Mesenchymal stem cell (in vitro differentiated cells and primary cell): ENCODE results near the gene KLF16.

ENCODE experiments used
- DNase-seq: peaks from one replicate; pipeline ENCODE4 v3.0.0-alpha.2; 2013
- H2AFZ ChIP-seq: one replicate; pipeline ENCODE4 v1.6.1; 2013; ENCODE audit warnings: low read depth, mild to moderate bottlenecking, control low read depth, inconsistent platforms, low read length, moderate library complexity
- H2AK5ac ChIP-seq: 2 replicates; pipeline ENCODE4 v1.6.1; 2013; ENCODE audit warnings: low read length, moderate library complexity, mild to moderate bottlenecking, inconsistent platforms; ENCODE audit not compliant: severe bottlenecking
- H2BK120ac ChIP-seq: one replicate; pipeline ENCODE4 v1.6.1; 2013; ENCODE audit warnings: low read depth, mild to moderate bottlenecking, inconsistent platforms, low read length, moderate library complexity
- H2BK12ac ChIP-seq, 2 experiments: one replicate each; pipeline ENCODE4 v1.6.1; 2013; ENCODE audit warnings: inconsistent platforms in 2 of 2, low read length in 2 of 2, mild to moderate bottlenecking in 2 of 2, moderate library complexity in 2 of 2, control low read depth in 1 of 2
- H2BK15ac ChIP-seq: one replicate; pipeline ENCODE4 v1.6.1; 2013; ENCODE audit warnings: mild to moderate bottlenecking, low read depth, inconsistent platforms; ENCODE audit not compliant: poor library complexity, severe bottlenecking
- H2BK5ac ChIP-seq: 2 replicates; pipeline ENCODE4 v1.6.1; 2013; ENCODE audit warnings: low read depth, mild to moderate bottlenecking, low read length, control low read depth, inconsistent platforms; ENCODE audit not compliant: poor library complexity, severe bottlenecking
- H3K14ac ChIP-seq, 2 experiments: one replicate each; pipeline ENCODE4 v1.6.1; 2013; ENCODE audit warnings: inconsistent platforms in 2 of 2, low read length in 2 of 2, control low read depth in 1 of 2, mild to moderate bottlenecking in 1 of 2, moderate library complexity in 1 of 2
- H3K18ac ChIP-seq, 2 experiments: one replicate each; pipeline ENCODE4 v1.6.1; 2013; ENCODE audit warnings: inconsistent platforms in 2 of 2, low read length in 2 of 2, control low read depth in 1 of 2, low read depth in 1 of 2, mild to moderate bottlenecking in 1 of 2
- H3K23ac ChIP-seq, 2 experiments: one replicate each; pipeline ENCODE4 v1.6.1; 2013; ENCODE audit warnings: inconsistent platforms in 2 of 2, low read length in 2 of 2, mild to moderate bottlenecking in 2 of 2, moderate library complexity in 2 of 2, control low read depth in 1 of 2
- H3K27ac ChIP-seq: 2 replicates; pipeline ENCODE4 v1.5.1; 2013; ENCODE audit warnings: mild to moderate bottlenecking, moderate library complexity, low read length, control low read depth, inconsistent platforms; ENCODE audit not compliant: poor library complexity, severe bottlenecking
- H3K27me3 ChIP-seq, 2 experiments: 2 replicates each; pipeline versions ENCODE4 v1.6.1 to v1.7.0; 2013; ENCODE audit warnings: low read length in 2 of 2, mild to moderate bottlenecking in 2 of 2, moderate library complexity in 2 of 2, control low read depth in 1 of 2, inconsistent platforms in 1 of 2; ENCODE audit not compliant: control insufficient read depth in 1 of 2, insufficient read depth in 1 of 2
- H3K36me3 ChIP-seq, 2 experiments: 2 replicates each; pipeline versions ENCODE4 v1.6.1 to v1.7.0; 2013; ENCODE audit warnings: low read length in 2 of 2, control low read depth in 1 of 2, inconsistent platforms in 1 of 2, low read depth in 1 of 2, mild to moderate bottlenecking in 1 of 2; ENCODE audit not compliant: insufficient read depth in 2 of 2, control insufficient read depth in 1 of 2
- H3K4ac ChIP-seq, 2 experiments: one replicate each; pipeline ENCODE4 v1.6.1; 2013; ENCODE audit warnings: inconsistent platforms in 2 of 2, low read length in 2 of 2, mild to moderate bottlenecking in 2 of 2, moderate library complexity in 2 of 2, control low read depth in 1 of 2, low read depth in 1 of 2
- H3K4me1 ChIP-seq: 2 replicates; pipeline ENCODE4 v1.6.1; 2013; ENCODE audit warnings: low read depth, low read length, control low read depth; ENCODE audit not compliant: control insufficient read depth, insufficient read depth
- H3K4me2 ChIP-seq: 2 replicates; pipeline ENCODE4 v1.6.1; 2013; ENCODE audit warnings: low read length, mild to moderate bottlenecking, inconsistent platforms; ENCODE audit not compliant: poor library complexity, severe bottlenecking
- H3K4me3 ChIP-seq, 2 experiments: 2 replicates each; pipeline versions ENCODE4 v1.5.1 to v1.7.0; 2013; ENCODE audit warnings: low read length in 2 of 2, mild to moderate bottlenecking in 2 of 2, control low read depth in 1 of 2, low read depth in 1 of 2; ENCODE audit not compliant: insufficient read depth in 1 of 2
- H3K79me1 ChIP-seq: replicated peaks from 2 replicates; pipeline ENCODE4 v1.6.1; 2013; ENCODE audit warnings: mild to moderate bottlenecking, control low read depth, low read length, inconsistent platforms; ENCODE audit not compliant: poor library complexity, severe bottlenecking
- H3K9ac ChIP-seq: 2 replicates; pipeline ENCODE4 v1.7.0; 2013; ENCODE audit warnings: mild to moderate bottlenecking, low read length, moderate library complexity
- H3K9me3 ChIP-seq: 2 replicates; pipeline ENCODE4 v1.7.0; 2013; ENCODE audit warnings: mild to moderate bottlenecking, low read length; ENCODE audit not compliant: control insufficient read depth
- H4K8ac ChIP-seq: one replicate; pipeline ENCODE4 v1.6.1; 2013; ENCODE audit warnings: inconsistent platforms, mild to moderate bottlenecking, low read length, moderate library complexity
- H4K91ac ChIP-seq: one replicate; pipeline ENCODE4 v1.6.1; 2013; ENCODE audit warnings: mild to moderate bottlenecking, low read length, inconsistent platforms
- WGBS: methylation state at CpG from one replicate; pipeline ENCODE4 v1.1.7; 2013; ENCODE audit warnings: mixed read lengths; 5-methylcytosine and 5-hydroxymethylcytosine counted together

KLF16 gene

GRCh38 chr19:1850809-1851653, 12.3 kb downstream of the KLF16 start:
- no peak overlapping the region for H2BK120ac ChIP-seq

GRCh38 chr19:1849886-1850398, 13.4 kb downstream of the KLF16 start:
- peaks cover 4 to 46% of the 10 kb centered on the region in 2 experiments for H3K36me3 ChIP-seq
- no peak for DNase-seq
- H3K4me3 ChIP-seq, result no peak overlapping the region
- no peak overlapping the region for H3K18ac ChIP-seq
- H2BK5ac ChIP-seq, result no peak overlapping the region
- no peak overlapping the region for H2BK15ac ChIP-seq
- WGBS, result 87% methylated on average over 9 of the region's 10 CpGs
- H3K4me2 ChIP-seq, result no peak overlapping the region
- peaks cover 25% of the 10 kb centered on the region for H3K79me1 ChIP-seq
- H2AK5ac ChIP-seq, result no peak overlapping the region
- no peak overlapping the region for H3K23ac ChIP-seq
- H3K4ac ChIP-seq, result no peak overlapping the region
- no peak overlapping the region for H3K27ac ChIP-seq
- no peak overlapping the region for H2BK120ac ChIP-seq
- peaks cover 41% of the 10 kb centered on the region for H3K4me1 ChIP-seq
- H4K8ac ChIP-seq, result no peak overlapping the region
- H3K9me3 ChIP-seq, result no peaks in the 10 kb centered on the region
- no peak overlapping the region for H3K14ac ChIP-seq
- H4K91ac ChIP-seq, result no peak overlapping the region
- no peaks in the 10 kb centered on the region for H3K27me3 ChIP-seq
- no peak overlapping the region for H3K9ac ChIP-seq
- H2BK12ac ChIP-seq, result no peak overlapping the region
- H2AFZ ChIP-seq, result no peak overlapping the region

More at GRCh38 chr19:1850809-1851653, 12.3 kb downstream of the KLF16 start:
- Histone ChIP-seq H2BK5ac (no peak overlapping the region), H3K4me3 (no peak overlapping the region), H3K79me1 (peaks cover 25% of the 10 kb centered on the region), H2BK12ac (no peak overlapping the region), H3K18ac (no peak overlapping the region), H3K27ac (no peak overlapping the region), H3K9ac (no peak overlapping the region), H2BK15ac (no peak overlapping the region), H3K36me3 (peaks cover 4 to 36% of the 10 kb centered on the region in 2 experiments), H3K4me1 (peaks cover 41% of the 10 kb centered on the region), H3K27me3 (no peaks in the 10 kb centered on the region), H3K23ac (no peak overlapping the region), H2AK5ac (no peak overlapping the region), H4K91ac (no peak overlapping the region), H4K8ac (no peak overlapping the region), H3K9me3 (no peaks in the 10 kb centered on the region), H2AFZ (no peak overlapping the region), H3K4ac (no peak overlapping the region), H3K4me2 (no peak overlapping the region), H3K14ac (no peak overlapping the region)
- DNase-seq, result no peak
- WGBS, result 94% methylated on average over 31 of the region's 31 CpGs

GRCh38 chr19:1849132-1849474, 14.3 kb downstream of the KLF16 start:
- no peak overlapping the region for H3K4me3 ChIP-seq
- no peak overlapping the region for H2BK15ac ChIP-seq
- peaks cover 36% of the 10 kb centered on the region for H3K4me1 ChIP-seq
- peaks cover 4 to 48% of the 10 kb centered on the region in 2 experiments for H3K36me3 ChIP-seq
- no peak overlapping the region for H3K14ac ChIP-seq
- no peak overlapping the region for H3K23ac ChIP-seq
- no peak overlapping the region for H2AFZ ChIP-seq
- H3K4me2 ChIP-seq, result no peak overlapping the region
- H2AK5ac ChIP-seq, result peak overlapping the region; percentile 49
- no peaks in the 10 kb centered on the region for H3K9me3 ChIP-seq
- H2BK5ac ChIP-seq, result no peak overlapping the region
- no peak for DNase-seq
- H3K4ac ChIP-seq, result no peak overlapping the region
- H2BK120ac ChIP-seq, result no peak overlapping the region
- H3K79me1 ChIP-seq, result peaks cover 24% of the 10 kb centered on the region
- WGBS, result 70% methylated on average over 5 of the region's 5 CpGs
- no peak overlapping the region for H3K18ac ChIP-seq
- H3K27me3 ChIP-seq, result no peaks in the 10 kb centered on the region
- H2BK12ac ChIP-seq, result no peak overlapping the region
- H3K9ac ChIP-seq, result no peak overlapping the region
- no peak overlapping the region for H4K8ac ChIP-seq
- no peak overlapping the region for H3K27ac ChIP-seq
- H4K91ac ChIP-seq, result no peak overlapping the region

- H3K18ac ChIP-seq, result peak within 1 kb of the TSS; percentile 92 to 100
- H3K9ac ChIP-seq, result peak within 1 kb of the TSS; percentile 99
- H2BK15ac ChIP-seq, result peak within 1 kb of the TSS; percentile 81
- H3K4me1 ChIP-seq, result peaks cover 33% of the 10 kb centered on the region
- H3K23ac ChIP-seq, result peak within 1 kb of the TSS in 1 of 2 experiments; percentile 20
- peak within 1 kb of the TSS; percentile 99 for H4K8ac ChIP-seq
- peak within 1 kb of the TSS; percentile 82 for H3K4me2 ChIP-seq
- H4K91ac ChIP-seq, result peak within 1 kb of the TSS; percentile 98
- H2BK12ac ChIP-seq, result no peak within 1 kb of the TSS
- peak within 1 kb of the TSS in 1 of 2 experiments; percentile 89 for H3K14ac ChIP-seq
- peak; percentile 94 for DNase-seq
- H3K4ac ChIP-seq, result peak within 1 kb of the TSS; percentile 88 to 98
- H3K4me3 ChIP-seq, result peak within 1 kb of the TSS; percentile 77 to 89
- peak within 1 kb of the TSS; percentile 49 for H2AK5ac ChIP-seq
- H2BK5ac ChIP-seq, result peak within 1 kb of the TSS; percentile 99
- H3K9me3 ChIP-seq, result no peaks in the 10 kb centered on the region
- H3K79me1 ChIP-seq, result peaks cover 24% of the 10 kb centered on the region
- H3K36me3 ChIP-seq, result peaks cover 4 to 48% of the 10 kb centered on the region in 2 experiments
- peak within 1 kb of the TSS; percentile 97 for H2BK120ac ChIP-seq
- 4% methylated on average over 40 of the region's 60 CpGs for whole genome bisulfite sequencing
- H3K27me3 ChIP-seq, result no peaks in the 10 kb centered on the region
- H2AFZ ChIP-seq, result no peak within 1 kb of the TSS
- H3K27ac ChIP-seq, result peak within 1 kb of the TSS; percentile 78
These were observed 14.8 kb downstream of the KLF16 start, which contains the start of gene REXO1 for GRCh38 chr19:1848399-1849131. Gene REXO1 (minus strand): TSS chr19:1848483. CDS start chr19:1848358, 125 bp downstream.
